Esophagus mucosa (tissue), 1 donor: Measurements from ENCODE around the gene AQP12B. TPM values are rescaled to one million over a fixed set of nuclear protein-coding genes. Genes with fewer than 3 reads are reported as not detected.
"Not testable (repeated sequence)": the region's sequence is repeated elsewhere in the genome, so short reads cannot be mapped to it uniquely, and the experiment has no call there.

Experiments used
- ATAC-seq: fragments of 200-7000 bp; cut with Tn5 transposase; one replicate; pipeline ENCODE4 v1.9.1; 2020
- total RNA-seq: library from RNA; stranded (reverse); gene quantifications from one replicate; pipeline ENCODE4 v1.2.4, GENCODE V29; 2023
- donor health status: DM: yes; HTN: yes; CAD: no.

AQP12B gene
- total RNA-seq, 1 donor from 2014 or later: not detected

GRCh38 chr2:240701091-240701735, 18.5 kb upstream of the AQP12B start:
- no peak for ATAC-seq

- not testable (repeated sequence) for ATAC-seq
Observed at GRCh38 chr2:240700616-240701015, 17.9 kb upstream of the AQP12B start.

- ATAC-seq: not testable (repeated sequence)
Observed at GRCh38 chr2:240699835-240700234, 17.1 kb upstream of the AQP12B start.

GRCh38 chr2:240698852-240699561, 16.3 kb upstream of the AQP12B start:
- ATAC-seq: peak; percentile 22

- ATAC-seq: not testable (repeated sequence)
Observed at GRCh38 chr2:240696469-240696868, 13.8 kb upstream of the AQP12B start.

- not testable (repeated sequence) for ATAC-seq
Observed at GRCh38 chr2:240695593-240695992, 12.9 kb upstream of the AQP12B start.

- ATAC-seq: not testable (repeated sequence)
Observed at GRCh38 chr2:240694304-240694703, 11.6 kb upstream of the AQP12B start.

- not testable (repeated sequence) for ATAC-seq
Observed at GRCh38 chr2:240692583-240693561, 10.2 kb upstream of the AQP12B start.

GRCh38 chr2:240691631-240692420, 9.1 kb upstream of the AQP12B start, which contains the start of gene AQP12A:
Gene AQP12A (plus strand): TSS chr2:240691866. CDS start chr2:240691914, 48 bp downstream.
- ATAC-seq: not testable (repeated sequence)

- not testable (repeated sequence) for ATAC-seq
Observed at GRCh38 chr2:240691075-240691427, 8.4 kb upstream of the AQP12B start.

- ATAC-seq: not testable (repeated sequence)
Observed at GRCh38 chr2:240690421-240691074, 7.9 kb upstream of the AQP12B start.

GRCh38 chr2:240689975-240690374, 7.3 kb upstream of the AQP12B start:
- no peak for ATAC-seq

- ATAC-seq: no peak
Observed at GRCh38 chr2:240688553-240688919, 5.9 kb upstream of the AQP12B start.

GRCh38 chr2:240687741-240688552, 5.3 kb upstream of the AQP12B start:
- ATAC-seq: no peak

- no peak for ATAC-seq
Observed at GRCh38 chr2:240687045-240687740, 4.5 kb upstream of the AQP12B start.

- ATAC-seq: no peak
Observed at GRCh38 chr2:240686460-240686859, 3.8 kb upstream of the AQP12B start.

GRCh38 chr2:240685771-240686371, 3.2 kb upstream of the AQP12B start:
- no peak for ATAC-seq

- not testable (repeated sequence) for ATAC-seq
Observed at GRCh38 chr2:240683980-240684728, 1.5 kb upstream of the AQP12B start.
